IPS DF 6.9 (cell line): Measurements from ENCODE around the gene APBB3.

Source experiments
- DNase-seq: peaks from one replicate; pipeline ENCODE4 v3.0.0-alpha.2; 2013; ENCODE audit warnings: low read depth, low spot score
- H3K27ac ChIP-seq: one replicate; pipeline ENCODE4 v1.5.1; 2013; ENCODE audit warnings: low read length, control low read depth
- H3K27me3 ChIP-seq: 2 replicates; pipeline ENCODE4 v1.6.1; 2013; ENCODE audit warnings: mild to moderate bottlenecking, low read length; ENCODE audit not compliant: control insufficient read depth, insufficient read depth
- H3K36me3 ChIP-seq: 2 replicates; pipeline ENCODE4 v1.6.1; 2013; ENCODE audit warnings: low read length; ENCODE audit not compliant: control insufficient read depth, insufficient read depth
- H3K4me1 ChIP-seq: 2 replicates; pipeline ENCODE4 v1.6.1; 2013; ENCODE audit warnings: low read length; ENCODE audit not compliant: control insufficient read depth, insufficient read depth
- H3K4me3 ChIP-seq: 2 replicates; pipeline ENCODE4 v1.5.1; 2013; ENCODE audit warnings: mild to moderate bottlenecking, low read length
- H3K9me3 ChIP-seq: 2 replicates; pipeline ENCODE4 v1.6.1; 2013; ENCODE audit warnings: low read length, inconsistent platforms; ENCODE audit not compliant: control insufficient read depth, insufficient read depth
- WGBS: extraction: QIAGEN DNeasy Blood & Tissue Kit; methylation state at CpG from one replicate; pipeline ENCODE4 v1.1.7; 2013; ENCODE audit warnings: mixed read lengths, missing lambda C conversion rate; ENCODE audit not compliant: insufficient read length, insufficient coverage; 5-methylcytosine and 5-hydroxymethylcytosine counted together

APBB3 gene

DNA sequence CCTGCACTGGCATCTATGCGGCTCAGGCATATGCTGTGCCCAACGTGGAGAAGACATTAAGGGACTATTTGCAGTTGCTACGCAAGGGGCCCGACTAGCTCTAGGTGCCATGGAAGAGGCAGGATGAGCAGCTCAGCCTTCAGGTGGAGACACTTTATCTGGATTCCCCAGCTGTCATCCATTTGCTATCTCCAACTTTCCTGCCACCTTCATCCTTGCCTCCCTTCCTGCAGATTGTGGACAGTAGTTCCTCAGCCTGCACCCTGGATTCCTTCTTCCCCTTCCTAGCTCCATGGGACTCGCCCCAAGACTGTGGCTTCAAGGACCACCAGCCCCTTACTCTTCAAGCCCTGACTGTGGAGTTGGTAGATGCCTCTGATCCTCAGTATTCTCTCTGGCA lies 2.3 kb upstream of the APBB3 start:
- Histone ChIP-seq H3K36me3 (peaks cover 15% of the 10 kb centered on the region), H3K9me3 (no peaks in the 10 kb centered on the region), H3K4me3 (no peak overlapping the region), H3K27me3 (no peaks in the 10 kb centered on the region), H3K4me1 (peaks cover 2% of the 10 kb centered on the region; the same call in 1 of the 2 replicates), H3K27ac (no peak overlapping the region)
- no CpG with 5 or more reads among the region's 5 CpGs for WGBS
- no peak for DNase-seq

DNA sequence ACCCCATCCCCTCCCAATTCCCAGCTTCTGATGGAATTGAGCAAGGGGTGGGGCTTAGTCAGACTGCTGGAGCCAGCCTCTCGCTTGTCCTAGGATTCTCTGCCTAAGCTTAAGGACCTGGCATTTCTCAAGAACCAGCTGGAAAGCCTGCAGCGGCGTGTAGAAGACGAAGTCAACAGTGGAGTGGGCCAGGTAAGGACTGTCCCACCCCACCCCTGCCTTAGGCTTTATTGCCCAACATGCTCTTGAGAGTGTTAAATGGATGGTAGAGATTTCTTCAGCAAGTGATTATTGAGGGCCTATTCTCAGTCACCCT lies 1.3 kb upstream of the APBB3 start:
- Histone ChIP-seq H3K4me1 (peaks cover 2% of the 10 kb centered on the region; the same call in 1 of the 2 replicates), H3K27me3 (no peaks in the 10 kb centered on the region), H3K9me3 (no peaks in the 10 kb centered on the region), H3K27ac (no peak overlapping the region), H3K4me3 (no peak overlapping the region), H3K36me3 (peaks cover 15% of the 10 kb centered on the region)
- no peak for DNase-seq
- WGBS = no CpG with 5 or more reads among the region's 4 CpGs

DNA sequence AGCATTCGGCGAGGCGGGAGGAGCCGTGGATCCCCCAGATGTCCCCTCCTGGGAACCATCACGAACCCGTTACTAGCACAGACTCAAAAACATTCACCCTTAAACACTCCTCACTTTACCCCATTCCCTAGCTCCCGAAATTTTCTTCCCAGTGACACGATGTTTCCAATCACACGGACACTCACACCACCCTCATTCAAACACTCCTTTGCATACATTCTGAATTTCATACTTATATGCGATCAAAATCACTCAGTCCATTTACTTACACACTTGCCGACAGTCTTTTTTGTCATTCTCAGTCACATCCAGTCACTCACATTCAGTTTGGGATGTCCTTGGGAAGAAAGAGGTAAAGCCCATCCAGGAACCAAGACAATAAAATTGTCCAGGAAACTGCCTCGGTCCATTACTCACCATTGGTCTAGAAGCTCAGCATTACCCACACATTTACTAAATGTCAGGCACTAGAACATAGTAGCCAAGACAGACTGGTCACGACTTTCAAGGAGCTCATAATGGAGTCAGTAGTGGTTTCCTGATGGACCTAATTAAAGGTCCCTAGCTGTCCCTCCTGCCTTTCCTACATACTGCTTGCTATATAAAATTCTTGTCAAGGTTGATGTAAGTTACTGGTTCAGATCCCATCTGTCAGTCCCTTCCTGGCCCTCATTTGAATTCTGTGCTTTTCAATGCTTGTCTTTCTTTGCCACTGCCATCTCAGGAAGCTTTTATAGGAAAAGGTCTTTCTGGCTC lies 804 bp upstream of the APBB3 start:
- 100% methylated on average over 1 of the region's 13 CpGs for WGBS
- no peaks in the 10 kb centered on the region for H3K9me3 ChIP-seq
- H3K36me3 ChIP-seq = peaks cover 15% of the 10 kb centered on the region
- H3K4me1 ChIP-seq = peaks cover 2% of the 10 kb centered on the region; the same call in 1 of the 2 replicates
- H3K27me3 ChIP-seq = no peaks in the 10 kb centered on the region
- H3K27ac ChIP-seq = no peak overlapping the region
- no peak for DNase-seq
- peak overlapping the region; percentile 66; the same call in 1 of the 2 replicates for H3K4me3 ChIP-seq

DNA sequence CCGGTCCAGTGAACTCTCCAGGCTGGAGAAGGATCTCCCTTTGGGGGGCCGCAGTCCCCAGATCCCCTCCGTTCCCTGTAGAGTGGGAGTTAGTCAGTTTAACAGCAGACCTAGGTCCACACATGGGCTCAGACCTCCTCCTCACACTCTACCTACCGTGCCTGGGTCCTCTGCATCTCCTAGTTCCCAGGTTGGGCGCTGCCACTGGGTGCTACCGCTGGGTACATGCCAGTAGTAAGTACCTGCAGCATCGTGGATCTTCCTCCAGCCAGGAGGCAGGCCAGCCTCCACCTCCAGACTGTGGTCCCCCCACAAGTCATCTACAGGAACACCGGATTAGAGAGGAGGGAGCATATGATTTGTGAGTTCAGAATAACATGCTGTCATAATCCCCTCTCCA lies 802 bp downstream of the APBB3 start:
- Histone ChIP-seq H3K27ac (no peak overlapping the region), H3K4me3 (peak overlapping the region; percentile 66; the same call in 1 of the 2 replicates), H3K27me3 (no peaks in the 10 kb centered on the region), H3K4me1 (peaks cover 2% of the 10 kb centered on the region; the same call in 1 of the 2 replicates), H3K9me3 (no peaks in the 10 kb centered on the region), H3K36me3 (peaks cover 15% of the 10 kb centered on the region)
- no CpG with 5 or more reads among the region's 8 CpGs for WGBS
- DNase-seq = no peak

DNA sequence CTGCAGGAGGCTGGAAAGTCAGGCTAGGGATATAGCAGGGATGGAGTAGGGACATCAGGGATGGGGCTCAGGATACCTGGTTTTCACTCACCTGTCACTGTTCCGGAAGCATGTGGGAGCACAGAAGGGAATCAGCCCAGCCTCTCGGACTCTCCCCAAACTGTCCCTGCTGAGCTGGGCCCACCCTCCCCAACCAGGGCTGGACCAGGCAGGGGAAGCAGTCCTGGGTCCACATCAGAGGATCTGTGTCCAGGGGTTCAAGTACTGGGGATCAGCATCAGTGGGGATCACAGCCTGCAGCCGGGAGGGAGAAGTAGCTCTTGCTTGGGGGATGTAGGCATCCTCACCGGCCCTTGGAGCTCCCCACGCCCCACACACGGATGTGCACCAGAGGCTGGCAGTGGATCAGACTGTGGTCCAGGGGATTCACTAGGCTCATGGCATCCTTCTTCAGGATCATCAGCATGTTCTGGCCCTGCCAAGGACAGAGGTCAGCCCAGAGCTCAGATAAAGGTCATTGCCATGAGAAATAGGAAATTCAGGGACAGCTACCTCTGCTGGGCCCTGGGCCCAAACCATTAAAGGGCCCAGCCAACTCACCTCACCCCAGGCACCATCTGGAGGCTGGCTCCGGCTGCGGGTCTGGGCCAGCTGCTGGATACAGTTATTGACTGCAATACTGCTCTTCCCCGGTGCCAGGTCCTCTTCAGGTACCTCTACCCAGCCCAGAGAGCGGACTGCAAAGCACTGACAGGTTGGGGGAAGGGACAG lies 2.5 kb downstream of the APBB3 start:
- no CpG with 5 or more reads among the region's 10 CpGs for WGBS
- H3K27me3 ChIP-seq = no peaks in the 10 kb centered on the region
- peaks cover 6% of the 10 kb centered on the region for H3K36me3 ChIP-seq
- H3K9me3 ChIP-seq = no peaks in the 10 kb centered on the region
- DNase-seq = no peak
- H3K27ac ChIP-seq = no peak overlapping the region
- peaks cover 2% of the 10 kb centered on the region; the same call in 1 of the 2 replicates for H3K4me1 ChIP-seq
- no peak overlapping the region for H3K4me3 ChIP-seq

DNA sequence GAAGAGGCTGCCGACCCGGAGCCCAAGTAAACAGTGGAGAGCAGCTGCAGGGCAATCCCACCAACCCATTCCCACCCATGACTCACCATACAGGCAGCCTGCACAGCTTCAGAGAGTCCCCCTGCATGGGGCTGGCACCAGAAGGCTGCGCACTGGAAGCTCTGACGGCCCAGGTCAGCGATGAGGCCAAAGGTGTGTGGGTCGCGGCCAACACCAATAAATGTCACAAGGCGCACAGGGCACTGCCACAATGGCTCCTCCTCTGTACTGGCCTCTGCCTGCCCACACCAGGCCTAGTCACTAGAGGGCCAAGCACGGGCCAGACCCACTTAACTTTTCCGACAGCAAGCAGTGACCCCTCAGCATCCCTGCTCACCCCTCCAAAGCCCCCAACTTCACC lies 4.2 kb downstream of the APBB3 start:
- DNase-seq = no peak
- no CpG with 5 or more reads among the region's 10 CpGs for WGBS
- Histone ChIP-seq H3K4me3 (no peak overlapping the region), H3K27ac (no peak overlapping the region), H3K27me3 (no peaks in the 10 kb centered on the region), H3K9me3 (no peaks in the 10 kb centered on the region), H3K4me1 (peaks cover 2% of the 10 kb centered on the region; the same call in 1 of the 2 replicates), H3K36me3 (no peaks in the 10 kb centered on the region)

DNA sequence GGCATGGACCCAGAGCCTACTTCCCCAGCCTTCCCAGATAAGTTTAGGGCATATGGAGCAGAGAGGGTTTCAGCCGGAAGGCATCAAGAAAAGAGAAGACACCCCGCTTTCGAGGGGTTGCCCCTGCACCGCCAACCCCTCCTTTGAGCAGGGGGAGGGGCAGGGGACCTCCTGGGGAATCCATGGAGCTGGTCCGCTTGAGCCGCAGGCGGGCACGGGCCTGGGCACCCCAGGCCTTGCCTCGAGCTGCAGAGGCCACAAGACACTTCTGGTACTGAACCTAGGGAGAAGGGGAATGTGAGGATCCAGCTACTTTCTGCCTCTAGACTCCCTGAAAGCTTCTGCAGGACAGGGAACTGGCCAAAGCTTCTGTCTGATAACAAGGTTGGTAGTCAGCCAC lies 5.9 kb downstream of the APBB3 start:
- H3K36me3 ChIP-seq = no peaks in the 10 kb centered on the region
- DNase-seq = no peak
- no CpG with 5 or more reads among the region's 9 CpGs for WGBS
- H3K4me3 ChIP-seq = no peak overlapping the region
- no peak overlapping the region for H3K27ac ChIP-seq
- no peaks in the 10 kb centered on the region for H3K27me3 ChIP-seq
- H3K4me1 ChIP-seq = no peaks in the 10 kb centered on the region; the same call in 1 of the 2 replicates
- no peaks in the 10 kb centered on the region for H3K9me3 ChIP-seq

DNA sequence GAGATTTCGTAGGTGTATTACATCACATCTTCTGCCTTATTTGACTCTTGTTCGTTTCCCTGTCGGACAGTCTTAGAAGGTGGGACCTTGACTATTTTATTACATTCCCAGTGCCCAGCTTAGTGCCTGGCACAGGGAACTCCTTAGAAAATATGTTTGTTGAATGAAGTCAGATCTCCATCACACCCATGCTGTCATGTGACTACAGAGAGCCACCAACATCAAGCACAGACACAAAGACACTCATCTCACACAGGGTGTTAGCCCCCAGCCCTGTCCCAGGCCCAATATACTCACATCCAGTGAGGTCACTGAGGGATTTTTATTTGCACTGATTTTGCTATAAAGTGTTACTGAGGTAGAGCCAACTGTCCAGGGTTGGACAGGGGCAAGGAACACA lies 6.4 kb downstream of the APBB3 start:
- no peaks in the 10 kb centered on the region; the same call in 1 of the 2 replicates for H3K4me1 ChIP-seq
- no peaks in the 10 kb centered on the region for H3K36me3 ChIP-seq
- H3K9me3 ChIP-seq = no peaks in the 10 kb centered on the region
- no peak overlapping the region for H3K27ac ChIP-seq
- no CpG with 5 or more reads among the region's 3 CpGs for WGBS
- no peak overlapping the region for H3K4me3 ChIP-seq
- H3K27me3 ChIP-seq = no peaks in the 10 kb centered on the region
- DNase-seq = no peak

DNA sequence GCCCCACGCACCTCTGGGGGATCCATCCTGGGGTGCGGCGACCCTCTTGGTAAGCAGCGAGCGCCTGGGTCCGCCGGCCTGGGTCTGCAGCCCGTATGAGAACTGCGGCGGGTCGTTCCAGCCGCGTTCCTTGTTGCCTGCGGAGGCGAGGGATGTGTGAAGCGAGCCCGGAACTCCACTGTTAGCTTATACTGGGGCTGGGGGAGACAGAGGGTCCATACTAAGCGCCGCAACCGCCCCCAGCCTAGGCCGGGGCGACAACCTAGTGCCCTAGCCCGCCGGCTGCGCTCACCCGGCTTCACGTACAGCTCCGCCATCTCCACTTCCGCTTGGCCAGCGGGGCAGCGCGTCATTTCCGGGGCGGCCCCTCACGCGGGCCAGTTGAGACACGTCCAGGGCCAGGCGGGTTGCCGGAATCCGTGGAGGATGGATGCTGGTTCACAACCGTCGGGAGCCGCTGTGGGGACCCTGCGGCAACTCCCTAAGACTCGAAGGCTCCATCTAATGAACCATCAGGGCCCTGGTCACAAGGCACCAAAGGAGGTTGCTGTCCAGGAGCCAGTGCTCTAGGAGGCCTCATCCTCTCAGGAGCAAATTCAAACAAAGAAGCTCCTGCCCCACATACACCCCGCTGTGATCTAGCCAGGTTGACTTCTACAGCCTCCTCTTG lies 7.1 kb downstream of the APBB3 start, which contains the start of gene SRA1:
TSS of gene SRA1 (minus strand) at position 338 of the 670 bp plus-strand sequence. CDS start at position 317, 21 bp downstream.
- no peaks in the 10 kb centered on the region for H3K36me3 ChIP-seq
- no peaks in the 10 kb centered on the region; the same call in 1 of the 2 replicates for H3K4me1 ChIP-seq
- H3K27ac ChIP-seq = no peak within 1 kb of the TSS
- peak within 1 kb of the TSS; percentile 61; the same call in 1 of the 2 replicates for H3K4me3 ChIP-seq
- H3K9me3 ChIP-seq = no peaks in the 10 kb centered on the region
- peak; percentile 73 for DNase-seq
- no CpG with 5 or more reads among the region's 46 CpGs for WGBS
- no peaks in the 10 kb centered on the region for H3K27me3 ChIP-seq

DNA sequence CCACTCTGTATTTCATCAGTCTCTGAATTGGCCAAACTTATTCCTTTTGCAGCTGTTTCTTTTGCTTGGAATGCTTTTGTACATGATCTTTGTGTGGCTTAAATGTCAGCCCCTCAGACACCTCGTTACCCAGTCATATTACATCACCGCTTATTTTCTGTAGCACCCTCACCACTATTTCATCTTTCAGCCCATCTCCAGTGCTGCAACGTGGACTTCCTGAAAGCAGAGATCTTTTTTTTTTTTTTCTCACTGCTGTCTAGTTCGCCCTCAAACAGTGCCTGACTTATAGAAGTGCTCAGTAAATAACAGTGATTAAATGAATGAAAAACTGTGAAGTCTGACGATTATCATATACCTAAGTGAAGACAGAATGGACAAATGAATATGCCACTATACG lies 8.0 kb downstream of the APBB3 start:
- no peaks in the 10 kb centered on the region for H3K27me3 ChIP-seq
- H3K27ac ChIP-seq = no peak overlapping the region
- no peaks in the 10 kb centered on the region for H3K9me3 ChIP-seq
- peak overlapping the region; percentile 61; the same call in 1 of the 2 replicates for H3K4me3 ChIP-seq
- H3K36me3 ChIP-seq = no peaks in the 10 kb centered on the region
- no peaks in the 10 kb centered on the region; the same call in 1 of the 2 replicates for H3K4me1 ChIP-seq
- WGBS = no CpG with 5 or more reads among the region's 6 CpGs
- no peak for DNase-seq
